RWPE1 (cell line): ENCODE results near the gene H3-3A.
A peak's percentile ranks its signal among the peaks of the same experiment; 100 is the strongest.

Experiments
- CTCF ChIA-PET: fragments of 350-600 bp; sonication (Branson Sonifier 250); formaldehyde crosslinking; extraction: SDS; loops from one replicate; lab custom pipeline; 2021; lab: Yijun Ruan, JAX
- POLR2A ChIA-PET: fragments of 400-600 bp; formaldehyde crosslinking; extraction: SDS; loops from one replicate; lab custom pipeline; 2020; ENCODE audit warnings: antibody characterized with exemption; ENCODE audit not compliant: low non-redundant PET; lab: Yijun Ruan, JAX
- DNase-seq: peaks from one replicate; pipeline ENCODE4 v3.0.0; 2012; ENCODE audit warnings: low spot score
- H3K27ac ChIP-seq: fragments of 450-650 bp; 2 replicates; pipeline ENCODE4 v1.5.1; 2017
- TF ChIP-seq, protein P1 (sequence below): fragments of 450-650 bp; conservative IDR thresholded peaks from 2 replicates; pipeline ENCODE4 v1.5.1; 2017; ENCODE audit warnings: low read depth, mild to moderate bottlenecking

H3-3A gene

GRCh38 chr1:226110249-226111097, 48.0 kb downstream of the H3-3A start:
- TF ChIP-seq, protein P1, sequence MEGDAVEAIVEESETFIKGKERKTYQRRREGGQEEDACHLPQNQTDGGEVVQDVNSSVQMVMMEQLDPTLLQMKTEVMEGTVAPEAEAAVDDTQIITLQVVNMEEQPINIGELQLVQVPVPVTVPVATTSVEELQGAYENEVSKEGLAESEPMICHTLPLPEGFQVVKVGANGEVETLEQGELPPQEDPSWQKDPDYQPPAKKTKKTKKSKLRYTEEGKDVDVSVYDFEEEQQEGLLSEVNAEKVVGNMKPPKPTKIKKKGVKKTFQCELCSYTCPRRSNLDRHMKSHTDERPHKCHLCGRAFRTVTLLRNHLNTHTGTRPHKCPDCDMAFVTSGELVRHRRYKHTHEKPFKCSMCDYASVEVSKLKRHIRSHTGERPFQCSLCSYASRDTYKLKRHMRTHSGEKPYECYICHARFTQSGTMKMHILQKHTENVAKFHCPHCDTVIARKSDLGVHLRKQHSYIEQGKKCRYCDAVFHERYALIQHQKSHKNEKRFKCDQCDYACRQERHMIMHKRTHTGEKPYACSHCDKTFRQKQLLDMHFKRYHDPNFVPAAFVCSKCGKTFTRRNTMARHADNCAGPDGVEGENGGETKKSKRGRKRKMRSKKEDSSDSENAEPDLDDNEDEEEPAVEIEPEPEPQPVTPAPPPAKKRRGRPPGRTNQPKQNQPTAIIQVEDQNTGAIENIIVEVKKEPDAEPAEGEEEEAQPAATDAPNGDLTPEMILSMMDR, result no peak
- ChIA-PET POLR2A (interaction anchor here (1.2 kb wide), 1 partner anchor 45 kb away, joined by 3 read pairs; no protein-coding TSS in a partner anchor), CTCF (interaction anchor here (0.7 to 3.7 kb wide), 6 partner anchors 9 to 630 kb away, joined by 3 to 29 read pairs (median 12); no protein-coding TSS in a partner anchor)
- H3K27ac ChIP-seq, result peak overlapping the region; percentile 97
- DNase-seq, result peak; percentile 70

DNA sequence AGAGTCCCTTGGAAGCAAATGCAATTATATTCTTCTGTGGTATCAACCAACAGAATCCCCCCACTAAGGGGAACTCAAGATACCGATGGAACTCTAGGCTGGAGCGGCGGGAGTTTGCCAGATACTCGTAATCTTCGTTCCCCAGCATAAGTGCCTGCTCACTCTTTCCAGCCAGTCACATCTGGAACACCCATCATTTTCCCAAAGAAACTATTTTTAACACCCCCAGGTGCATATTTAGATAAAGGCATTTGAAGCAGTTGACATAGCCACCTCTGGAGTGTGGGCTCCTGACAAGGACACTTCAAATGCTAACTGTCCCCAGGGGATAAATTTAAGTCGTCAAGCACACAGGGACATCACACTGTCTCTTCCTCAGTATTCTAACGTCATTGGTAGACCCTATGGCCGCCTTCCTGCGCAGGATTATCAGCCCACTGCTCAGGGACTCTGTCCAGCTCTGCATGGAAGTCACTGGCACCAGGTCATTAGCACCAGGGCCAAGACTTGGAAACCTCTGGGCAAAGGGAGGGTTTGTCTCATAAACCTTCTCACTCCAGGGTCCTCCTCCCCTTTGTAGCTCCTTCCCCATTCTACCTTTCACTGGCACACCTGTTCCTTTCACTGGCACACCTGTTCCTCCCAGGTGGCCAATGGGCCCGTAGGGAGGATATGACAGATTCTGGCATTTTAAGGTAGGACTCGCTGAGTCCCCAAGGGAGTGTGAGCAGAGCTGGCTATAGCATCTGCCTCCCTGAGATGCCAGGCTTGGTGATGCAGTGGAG, 48.8 kb downstream of the H3-3A start:
- TF ChIP-seq, protein P1, result no peak
- ChIA-PET POLR2A (interaction anchor here (1.2 kb wide), 1 partner anchor 13 kb away, joined by 3 read pairs; no protein-coding TSS in a partner anchor), CTCF (interaction anchor here (0.6 to 3.7 kb wide), 5 partner anchors 9 to 479 kb away, joined by 3 to 29 read pairs (median 6); no protein-coding TSS in a partner anchor)
- peak overlapping the region; percentile 97 for H3K27ac ChIP-seq
- no peak for DNase-seq

- ChIA-PET CTCF (interaction anchor here (0.6 to 3.7 kb wide), 5 partner anchors 9 to 479 kb away, joined by 3 to 29 read pairs (median 6); no protein-coding TSS in a partner anchor), POLR2A (interaction anchor here (1.2 kb wide), 1 partner anchor 12 kb away, joined by 3 read pairs; no protein-coding TSS in a partner anchor)
- no peak for DNase-seq
- TF ChIP-seq, protein P1, result no peak
- H3K27ac ChIP-seq, result 0 out of 2 replicates have a peak overlapping the region, but pooled peaks have one; percentile 9
Observed at GRCh38 chr1:226111883-226112261, 49.4 kb downstream of the H3-3A start.

GRCh38 chr1:226112626-226113025, 50.1 kb downstream of the H3-3A start:
- ChIA-PET POLR2A (interaction anchor here (0.7 kb wide), 1 partner anchor 50 kb away, joined by 3 read pairs; no protein-coding TSS in a partner anchor), CTCF (interaction anchor here (0.6 to 2.9 kb wide), 2 partner anchors 8 to 287 kb away, joined by 3 to 25 read pairs; no protein-coding TSS in a partner anchor)
- TF ChIP-seq, protein P1, result no peak
- no peak overlapping the region for H3K27ac ChIP-seq
- no peak for DNase-seq

DNA sequence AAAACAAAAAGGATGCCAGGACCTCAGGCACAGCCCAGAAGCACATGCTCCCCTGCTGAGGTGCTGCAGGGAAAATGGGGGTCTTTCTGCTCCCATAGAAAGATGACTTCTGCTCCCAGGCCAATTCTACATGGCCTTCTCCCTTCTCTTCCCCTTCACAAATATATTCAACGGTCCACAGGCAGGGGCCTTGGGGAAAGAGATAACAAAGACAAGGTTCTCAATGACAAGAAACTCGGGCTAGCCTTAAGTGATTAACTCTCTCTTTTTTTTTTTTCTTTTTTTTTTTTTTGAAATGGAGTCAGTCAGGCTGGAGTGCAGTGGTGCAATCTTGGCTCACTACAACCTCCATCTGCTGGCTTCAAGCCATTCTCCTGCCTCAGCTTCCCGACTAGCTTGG, 54.2 kb downstream of the H3-3A start:
- POLR2A ChIA-PET, result no interaction called here
- no peak for DNase-seq
- no peak overlapping the region for H3K27ac ChIP-seq
- CTCF ChIA-PET, result interaction anchor here (0.7 to 1.4 kb wide), 2 partner anchors 52 to 707 kb away, joined by 3 to 15 read pairs; no protein-coding TSS in a partner anchor
- TF ChIP-seq, protein P1, result no peak
